ENCODE data around the gene TMEM258.

TMEM258 gene

GRCh38 chr11:61774411-61774810 is 18.0 kb downstream of the TMEM258 start:
- DNase-seq, result no peak

GRCh38 chr11:61773809-61774208 is 18.6 kb downstream of the TMEM258 start:
- no peak for DNase-seq

GRCh38 chr11:61773356-61773755 is 19.0 kb downstream of the TMEM258 start:
- no peak for DNase-seq

GRCh38 chr11:61771985-61772455 is 20.4 kb downstream of the TMEM258 start:
- no peak for DNase-seq

GRCh38 chr11:61771195-61771894 is 21.1 kb downstream of the TMEM258 start:
- DNase-seq, result no peak

- no peak for DNase-seq
These were observed 22.3 kb downstream of the TMEM258 start for GRCh38 chr11:61769946-61770683.

GRCh38 chr11:61769169-61769920 is 23.1 kb downstream of the TMEM258 start:
- DNase-seq, result no peak

- DNase-seq, result no peak
These were observed 23.9 kb downstream of the TMEM258 start for GRCh38 chr11:61768376-61769076.

GRCh38 chr11:61766353-61766841 is 26.0 kb downstream of the TMEM258 start:
- peak; percentile 93 for DNase-seq

GRCh38 chr11:61765550-61766253 is 26.7 kb downstream of the TMEM258 start:
- DNase-seq, result no peak

- DNase-seq, result no peak
These were observed 27.7 kb downstream of the TMEM258 start for GRCh38 chr11:61764606-61765260.

- no peak for DNase-seq
These were observed 28.3 kb downstream of the TMEM258 start for GRCh38 chr11:61763930-61764605.

GRCh38 chr11:61762798-61763197 is 29.6 kb downstream of the TMEM258 start:
- DNase-seq, result no peak

GRCh38 chr11:61762223-61762615 is 30.2 kb downstream of the TMEM258 start:
- no peak for DNase-seq

GRCh38 chr11:61761440-61762222 is 30.8 kb downstream of the TMEM258 start:
- no peak for DNase-seq

- DNase-seq, result no peak
These were observed 31.5 kb downstream of the TMEM258 start for GRCh38 chr11:61760946-61761345.

- DNase-seq, result no peak
These were observed 35.1 kb downstream of the TMEM258 start for GRCh38 chr11:61757213-61757862.

- peak; percentile 69 for DNase-seq
These were observed 35.8 kb downstream of the TMEM258 start for GRCh38 chr11:61756452-61757212.

GRCh38 chr11:61756147-61756451 is 36.3 kb downstream of the TMEM258 start:
- no peak for DNase-seq

Data from kidney glomerular epithelial cell (primary cell).